Measurements from ENCODE around the gene TWIST2.

Gene TWIST2

DNA sequence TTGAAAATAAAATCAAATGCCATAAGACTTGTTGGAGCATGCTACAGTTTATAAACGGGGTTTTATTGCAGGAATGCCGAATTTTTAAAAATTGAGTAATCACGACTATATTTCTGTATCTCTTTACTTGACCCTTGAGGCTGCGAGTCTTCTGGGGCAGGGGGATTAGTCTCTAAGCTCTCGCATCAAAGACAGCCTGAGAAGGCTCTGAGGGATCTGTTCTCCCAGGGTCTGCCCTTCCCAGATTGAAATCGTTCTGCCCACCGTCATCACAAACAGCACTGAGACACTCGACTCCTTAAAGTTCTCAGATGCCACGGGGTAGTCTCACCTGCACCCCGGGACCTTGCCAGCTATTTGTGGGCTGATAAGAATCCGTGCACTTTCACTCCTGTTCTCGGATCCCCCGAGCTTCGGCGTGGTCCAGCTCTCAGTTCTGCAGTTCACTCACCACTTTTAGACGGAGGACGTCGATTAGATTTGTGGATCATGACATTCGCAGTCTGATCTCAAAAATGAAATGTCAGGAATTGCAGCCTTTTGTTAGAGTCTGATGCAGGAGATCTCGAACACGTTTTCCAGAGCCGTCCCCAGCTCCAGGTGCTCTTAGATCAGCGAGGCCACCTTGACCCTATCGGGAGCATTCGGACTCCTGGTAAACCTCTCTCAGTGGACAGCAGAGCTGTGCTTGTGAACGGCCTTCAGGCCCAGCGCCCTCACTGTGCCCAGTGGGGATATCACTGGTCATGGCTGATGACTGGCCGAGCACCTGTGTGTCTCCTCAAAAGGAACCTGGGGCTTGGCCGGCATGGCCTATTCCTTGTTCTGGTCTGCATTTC is 43.0 kb downstream of the TWIST2 start:
- no peak for DNase-seq (ENCODE audit: low read depth in 2 of 2)

- no peak for DNase-seq (ENCODE audit: low read depth in 2 of 2)
Observed at GRCh38 chr2:238891457-238892203, 43.7 kb downstream of the TWIST2 start.

GRCh38 chr2:238892204-238892500 is 44.3 kb downstream of the TWIST2 start:
- DNase-seq (ENCODE audit: low read depth in 2 of 2) = no peak

DNA sequence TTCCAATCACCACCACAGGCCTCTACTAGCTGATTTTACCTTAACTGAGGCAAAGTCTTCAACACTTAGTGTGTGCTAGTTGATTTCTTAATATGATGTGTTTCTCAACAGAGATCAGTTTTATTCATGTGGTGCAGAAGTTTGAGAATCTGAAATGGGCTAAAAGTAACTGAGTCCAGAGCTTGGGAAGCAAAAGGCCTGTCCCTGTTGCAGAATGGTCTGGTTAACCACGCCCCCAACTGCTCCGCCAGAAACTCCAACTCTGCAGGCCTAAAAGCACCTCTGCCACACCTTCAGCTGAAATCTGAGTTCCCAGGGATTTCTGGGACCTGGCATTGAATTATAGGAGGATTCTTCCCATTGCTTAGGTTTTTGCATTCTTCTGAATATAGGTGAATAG is 44.9 kb downstream of the TWIST2 start:
- no peak for DNase-seq (ENCODE audit: low read depth in 2 of 2)

GRCh38 chr2:238893349-238894000 is 45.6 kb downstream of the TWIST2 start:
- DNase-seq (ENCODE audit: low read depth in 2 of 2) = no peak

GRCh38 chr2:238894226-238894949 is 46.5 kb downstream of the TWIST2 start:
- DNase-seq (ENCODE audit: low read depth in 2 of 2) = no peak

GRCh38 chr2:238894950-238895298 is 47.0 kb downstream of the TWIST2 start:
- DNase-seq (ENCODE audit: low read depth in 2 of 2) = no peak

- no peak for DNase-seq (ENCODE audit: low read depth in 2 of 2)
Observed at GRCh38 chr2:238895361-238895882, 47.5 kb downstream of the TWIST2 start.

GRCh38 chr2:238895891-238896600 is 48.2 kb downstream of the TWIST2 start:
- DNase-seq (ENCODE audit: low read depth in 2 of 2) = no peak

DNA sequence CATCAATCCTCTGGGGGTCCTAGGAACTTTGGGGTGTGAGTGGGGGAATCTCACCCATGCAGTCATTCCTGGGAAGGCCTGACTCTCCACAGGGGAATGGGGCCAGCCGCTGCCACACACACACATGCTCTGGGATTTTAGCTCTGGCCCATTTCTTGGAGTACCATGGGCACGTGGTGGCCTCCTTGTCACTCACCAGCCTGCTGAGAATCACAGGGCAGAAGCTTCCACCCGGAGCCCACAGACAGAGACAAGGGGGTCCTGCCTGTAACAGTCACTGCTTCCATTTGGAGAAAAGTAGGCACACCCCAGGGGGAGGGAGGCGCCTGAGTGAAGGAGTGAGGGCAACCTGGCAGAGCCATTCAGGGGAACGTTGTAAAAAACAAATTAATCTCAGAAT is 48.8 kb downstream of the TWIST2 start:
- DNase-seq (ENCODE audit: low read depth in 2 of 2) = no peak

GRCh38 chr2:238897122-238897880 is 49.4 kb downstream of the TWIST2 start:
- DNase-seq (ENCODE audit: low read depth in 2 of 2) = no peak

- no peak for DNase-seq (ENCODE audit: low read depth in 2 of 2)
Observed at GRCh38 chr2:238897911-238898311, 50.0 kb downstream of the TWIST2 start.

DNA sequence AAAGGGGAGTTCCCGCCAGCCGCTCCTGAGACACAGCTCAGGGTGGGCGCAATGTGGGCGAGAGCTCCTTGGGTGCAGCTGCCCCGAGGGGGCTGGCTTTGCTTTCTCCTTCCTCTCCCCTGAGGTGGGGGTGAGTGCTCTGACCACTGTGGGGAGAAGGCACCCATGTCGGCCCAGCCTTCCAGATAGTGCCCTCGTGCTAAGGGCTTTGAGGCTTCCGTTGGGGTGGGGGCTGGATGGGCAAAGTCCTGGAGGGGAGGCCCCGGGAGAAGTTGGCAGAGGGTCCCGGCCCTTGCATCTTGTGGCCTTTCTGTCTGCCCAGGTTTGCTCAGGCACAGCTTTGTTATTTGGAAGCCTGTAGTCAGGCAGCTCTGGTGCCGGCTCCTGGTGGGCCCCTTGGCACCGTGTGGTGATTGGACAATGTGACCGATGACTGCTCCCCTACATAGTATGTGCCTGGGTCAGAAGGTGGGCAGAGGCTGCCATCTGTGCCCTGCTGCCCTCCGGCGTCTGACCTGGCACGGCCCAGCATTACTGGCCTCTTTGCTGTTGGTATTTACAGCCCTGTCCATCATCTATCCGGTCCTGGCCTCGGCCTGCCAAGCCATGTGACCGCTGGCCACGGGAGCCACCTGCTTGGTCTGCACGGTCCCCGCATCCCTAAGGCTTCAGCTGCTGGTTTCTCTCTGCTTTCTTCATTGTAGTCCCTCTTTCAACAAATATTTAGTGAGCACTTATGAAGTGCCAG is 50.8 kb downstream of the TWIST2 start:
- no peak for DNase-seq (ENCODE audit: low read depth in 2 of 2)

DNA sequence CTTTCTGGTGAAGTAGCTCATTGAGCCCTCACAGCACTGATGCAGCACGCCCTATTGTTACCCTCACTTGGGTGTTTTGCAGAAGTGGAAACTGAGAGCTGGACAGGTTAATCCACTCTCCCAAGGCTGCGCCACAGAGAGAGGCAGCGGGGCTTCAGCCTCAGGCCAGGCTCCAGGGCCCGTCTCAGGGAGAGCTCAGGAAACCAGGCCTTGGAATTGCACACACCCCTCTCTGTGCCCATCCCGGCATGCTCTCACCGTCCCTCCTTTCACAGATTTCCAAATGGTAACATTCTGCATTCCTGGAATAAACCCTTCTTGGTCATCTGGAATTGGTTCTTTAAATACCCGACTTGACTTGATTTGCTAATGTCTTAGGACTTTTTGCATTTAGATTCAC is 51.5 kb downstream of the TWIST2 start:
- no peak for DNase-seq (ENCODE audit: low read depth in 2 of 2)

GRCh38 chr2:238900511-238900910 is 52.6 kb downstream of the TWIST2 start:
- no peak for DNase-seq (ENCODE audit: low read depth in 2 of 2)

GRCh38 chr2:238901461-238902057 is 53.7 kb downstream of the TWIST2 start:
- DNase-seq (ENCODE audit: low read depth in 2 of 2) = no peak

DNA sequence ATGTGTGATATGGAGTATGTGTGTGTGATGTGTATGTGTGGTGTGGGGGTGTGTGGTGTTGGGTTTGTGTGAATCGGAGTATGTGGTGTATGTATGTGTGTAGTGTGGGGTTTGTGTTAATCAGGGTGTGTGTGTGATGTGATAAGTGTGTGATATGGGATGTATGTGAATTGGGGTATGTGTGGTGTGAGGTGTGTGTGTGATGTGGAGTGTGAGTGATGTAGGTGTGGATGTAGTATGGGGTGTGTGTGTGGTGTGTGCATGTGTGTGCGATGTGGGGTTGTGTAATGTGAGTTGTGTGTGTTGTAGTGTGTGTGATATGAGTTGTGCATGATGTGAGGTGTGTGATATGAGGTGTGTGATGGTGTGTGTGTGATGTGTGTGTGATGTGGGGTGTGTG is 54.4 kb downstream of the TWIST2 start:
- no peak for DNase-seq (ENCODE audit: low read depth in 2 of 2)

DNA sequence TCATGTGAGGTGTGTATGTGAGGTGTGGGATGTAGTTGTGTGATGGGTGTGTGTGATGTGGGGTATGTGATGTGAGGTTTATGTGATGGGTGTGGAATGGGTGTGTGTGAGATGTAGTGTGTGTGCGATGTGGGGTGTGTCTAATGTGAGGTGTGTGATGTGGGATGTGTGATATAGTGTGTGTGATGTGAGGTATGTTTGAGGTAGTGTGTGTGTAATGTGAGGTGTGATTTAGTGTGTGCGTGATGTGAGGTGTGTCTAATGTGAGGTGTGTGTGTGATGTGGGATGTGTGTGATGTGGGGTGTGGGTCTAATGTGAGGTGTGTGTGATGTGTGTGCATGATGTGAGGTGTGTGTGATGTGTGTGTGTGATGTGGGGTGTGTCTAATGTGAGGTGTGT is 55.3 kb downstream of the TWIST2 start:
- no peak for DNase-seq (ENCODE audit: low read depth in 2 of 2)

GRCh38 chr2:238904177-238904576 is 56.3 kb downstream of the TWIST2 start:
- no peak for DNase-seq (ENCODE audit: low read depth in 2 of 2)

DNA sequence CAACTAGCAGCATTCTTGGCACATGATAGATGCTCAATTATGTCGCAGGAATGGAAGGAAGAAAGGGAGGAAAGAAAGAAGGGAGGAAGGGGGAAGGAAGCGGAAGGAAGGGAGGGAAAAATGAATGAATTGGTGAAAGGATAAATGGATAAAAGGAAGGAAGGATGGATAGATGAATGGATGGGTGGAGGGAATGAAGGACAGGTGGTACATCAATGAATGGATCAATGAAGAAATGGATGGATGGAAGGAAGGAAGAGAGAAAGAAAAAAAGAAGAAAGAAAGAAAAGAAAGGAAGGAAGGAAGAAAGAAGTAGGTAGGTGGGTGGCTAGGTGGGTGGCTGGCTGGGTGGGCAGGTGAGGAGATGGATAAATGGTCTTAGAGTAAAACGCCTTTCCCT is 56.8 kb downstream of the TWIST2 start:
- DNase-seq (ENCODE audit: low read depth in 2 of 2) = no peak
